Measurements from ENCODE around the gene RAC3. TPM values are rescaled to one million over a fixed set of nuclear protein-coding genes. Genes with fewer than 3 reads are reported as not detected.

RAC3 gene
- total RNA-seq, 2 experiments from 2014 or later: 6.4 to 6.8 TPM

DNA sequence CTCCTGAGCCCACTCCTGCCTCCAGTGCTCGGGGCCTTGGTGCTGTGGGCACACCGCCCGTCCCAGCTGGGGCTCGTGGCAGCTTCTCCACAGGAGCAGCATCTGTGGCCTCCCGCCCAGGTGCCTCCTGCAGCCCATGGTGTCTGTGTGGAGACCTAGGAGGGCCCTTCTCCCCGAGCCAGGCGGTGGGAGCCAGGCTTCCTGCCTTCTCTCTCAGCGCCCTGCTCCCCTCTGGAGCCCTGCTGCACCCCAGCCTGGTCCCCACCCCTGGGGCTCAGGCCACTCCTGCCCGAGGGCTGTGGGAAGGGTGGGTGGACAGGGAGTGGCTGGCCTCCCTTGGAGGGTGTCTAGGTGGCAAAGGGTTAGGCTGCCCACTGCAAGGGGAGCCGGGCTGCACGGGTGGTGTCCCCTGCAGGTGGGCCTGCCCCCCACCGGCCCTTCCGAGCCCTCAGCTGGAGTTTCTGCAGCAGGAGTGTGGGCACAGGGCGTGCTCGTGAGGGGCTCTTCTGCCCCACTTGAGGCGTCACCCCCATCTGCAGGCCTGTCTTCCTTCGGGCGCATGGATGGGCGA lies 19.8 kb upstream of the RAC3 start:
- H3K9me3 Mint-ChIP-seq (ENCODE audit: low read depth): no peaks in the 10 kb centered on the region

DNA sequence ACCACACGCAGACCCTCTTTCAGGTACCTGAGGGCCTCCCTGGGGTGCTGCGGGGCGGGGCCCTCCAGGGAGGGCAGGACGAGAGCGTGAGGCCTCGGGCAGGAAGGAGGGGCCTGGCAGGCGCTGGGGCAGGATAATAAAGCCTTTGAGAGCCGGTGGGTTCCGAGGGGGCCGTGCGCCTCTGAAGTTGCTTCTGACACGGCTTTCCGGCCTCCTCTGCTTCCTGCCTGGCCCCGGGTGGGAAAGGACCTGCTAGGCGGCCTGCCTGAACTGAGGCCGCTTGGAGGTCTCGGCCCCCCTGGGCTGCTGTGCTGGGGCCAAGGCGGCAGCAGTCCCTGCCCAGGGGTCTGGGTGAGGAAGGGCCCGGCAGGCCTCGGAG lies 19.2 kb upstream of the RAC3 start:
- no peaks in the 10 kb centered on the region for H3K36me3 Mint-ChIP-seq
- CTCF ChIA-PET: interaction anchor here (1.1 to 2.9 kb wide), 2 partner anchors 9 to 53 kb away, joined by 4 to 10 read pairs; no protein-coding TSS in a partner anchor
- no peaks in the 10 kb centered on the region for H3K9me3 Mint-ChIP-seq (ENCODE audit: low read depth)
- H3K27me3 Mint-ChIP-seq: no peaks in the 10 kb centered on the region
- no peak overlapping the region for H3K27ac Mint-ChIP-seq
- DNase-seq (no peak), ATAC-seq (no peak)
- peaks cover 7% of the 10 kb centered on the region for H3K4me1 Mint-ChIP-seq
- H3K4me3 Mint-ChIP-seq: no peak overlapping the region

More for the DNA sequence above, 19.8 kb upstream of the RAC3 start:
- H3K36me3 Mint-ChIP-seq: no peaks in the 10 kb centered on the region
- H3K27me3 Mint-ChIP-seq: no peaks in the 10 kb centered on the region
- no peak overlapping the region for H3K27ac Mint-ChIP-seq
- no peak for ATAC-seq
- H3K4me3 Mint-ChIP-seq: no peak overlapping the region
- peaks cover 7% of the 10 kb centered on the region for H3K4me1 Mint-ChIP-seq
- CTCF ChIA-PET: interaction anchor here (1.1 to 2.9 kb wide), 2 partner anchors 10 to 52 kb away, joined by 4 to 10 read pairs; no protein-coding TSS in a partner anchor
- no peak for DNase-seq

DNA sequence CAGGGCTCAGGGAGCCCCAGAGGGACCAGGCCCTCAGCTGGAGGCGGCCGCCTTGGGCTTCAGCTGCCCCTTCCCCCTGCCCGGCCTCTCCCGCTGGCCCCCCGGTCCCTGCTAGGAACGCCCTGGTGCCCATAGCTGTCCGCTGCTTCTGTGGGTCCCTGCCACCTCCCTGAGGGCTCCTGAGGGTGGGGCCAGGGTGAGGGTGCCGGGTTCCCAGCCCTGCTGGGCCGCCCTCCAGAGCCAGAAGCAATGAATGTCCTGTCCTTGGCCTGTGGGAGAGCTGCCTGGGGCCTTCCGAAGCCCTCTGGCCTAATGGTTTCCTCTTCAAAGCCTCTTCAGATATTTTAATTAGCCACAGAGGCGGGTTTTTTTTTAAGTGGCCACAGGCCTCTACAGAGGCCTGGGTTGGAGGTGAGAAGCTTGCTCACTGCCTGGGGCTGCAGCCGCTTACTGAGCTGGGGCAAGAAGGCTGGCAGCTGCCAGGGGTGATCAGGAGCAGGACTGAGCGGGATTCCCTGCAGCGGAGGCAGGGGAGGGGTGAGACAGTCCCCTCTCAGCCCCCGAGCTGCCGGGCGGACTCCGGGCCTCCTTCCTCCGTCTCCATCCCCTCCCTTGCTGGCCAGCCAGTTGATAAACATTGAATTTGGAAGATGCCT lies 18.7 kb upstream of the RAC3 start:
- no peak overlapping the region for H3K4me3 Mint-ChIP-seq
- no peaks in the 10 kb centered on the region for H3K27me3 Mint-ChIP-seq
- no peaks in the 10 kb centered on the region for H3K9me3 Mint-ChIP-seq (ENCODE audit: low read depth)
- no peak for ATAC-seq
- no peaks in the 10 kb centered on the region for H3K36me3 Mint-ChIP-seq
- no peak for DNase-seq
- no peak overlapping the region for H3K27ac Mint-ChIP-seq
- peaks cover 7% of the 10 kb centered on the region for H3K4me1 Mint-ChIP-seq
- CTCF ChIA-PET: interaction anchor here (1.1 to 2.9 kb wide), 2 partner anchors 9 to 53 kb away, joined by 4 to 10 read pairs; no protein-coding TSS in a partner anchor

DNA sequence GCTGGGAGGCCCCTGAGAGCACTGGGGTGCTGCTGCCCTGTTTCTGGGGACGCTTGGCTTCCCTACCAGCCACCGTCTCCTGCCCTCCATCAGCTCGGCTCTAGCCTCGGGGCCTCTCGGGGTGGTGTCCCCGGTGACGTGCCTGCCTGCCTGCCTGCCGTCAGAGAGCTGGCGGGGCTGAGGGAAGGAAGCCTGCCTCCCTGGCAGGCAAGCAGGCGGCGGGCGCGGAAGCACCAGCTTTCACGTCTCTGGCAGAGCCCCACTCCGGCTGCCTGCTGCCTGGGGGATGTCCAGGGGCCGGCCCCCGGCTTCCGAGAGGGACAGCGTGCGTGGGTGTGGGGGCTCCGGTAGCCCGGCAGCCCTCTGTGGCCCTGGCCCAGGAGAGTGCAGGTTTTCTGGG lies 18.1 kb upstream of the RAC3 start:
- CTCF ChIA-PET: interaction anchor here (2.9 kb wide), 1 partner anchor 54 kb away, joined by 10 read pairs; no protein-coding TSS in a partner anchor
- Mint-ChIP-seq H3K27ac (no peak overlapping the region), H3K4me1 (peaks cover 7% of the 10 kb centered on the region)

DNA sequence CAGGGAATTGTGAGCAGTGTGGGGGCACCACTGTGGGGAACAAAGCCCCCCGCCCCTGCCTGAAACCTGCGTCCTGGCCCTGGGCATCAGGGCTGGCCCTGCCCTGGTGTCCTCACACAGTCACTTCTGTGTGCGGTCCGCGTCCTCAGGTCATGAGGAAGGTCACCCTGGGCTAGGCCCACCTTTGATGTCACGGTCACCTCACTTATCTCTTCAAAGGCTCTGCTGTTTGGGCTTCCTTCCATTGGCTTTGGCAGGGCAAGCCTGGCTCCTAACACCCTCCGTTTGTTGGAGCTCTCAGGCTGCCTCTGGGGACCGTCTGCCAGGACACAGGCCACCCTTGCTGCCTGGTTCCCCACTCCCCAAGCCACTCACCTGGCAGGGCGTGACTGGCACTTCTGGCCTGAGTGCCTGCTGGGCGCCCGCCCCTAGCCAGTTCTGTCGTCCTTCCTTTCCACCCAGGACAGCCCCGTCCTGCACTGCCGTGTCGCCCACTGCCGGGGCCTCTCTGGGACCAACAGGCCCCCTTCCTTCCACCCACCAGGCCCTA lies 17.6 kb upstream of the RAC3 start:
- H3K4me3 Mint-ChIP-seq: no peak overlapping the region
- peaks cover 7% of the 10 kb centered on the region for H3K4me1 Mint-ChIP-seq
- DNase-seq: no peak
- no peaks in the 10 kb centered on the region for H3K27me3 Mint-ChIP-seq
- CTCF ChIA-PET: interaction anchor here (2.9 kb wide), 1 partner anchor 54 kb away, joined by 10 read pairs; no protein-coding TSS in a partner anchor
- H3K27ac Mint-ChIP-seq: no peak overlapping the region
- H3K9me3 Mint-ChIP-seq (ENCODE audit: low read depth): no peaks in the 10 kb centered on the region
- no peak for ATAC-seq
- peaks cover 4% of the 10 kb centered on the region for H3K36me3 Mint-ChIP-seq

More for the DNA sequence above, 18.1 kb upstream of the RAC3 start:
- ATAC-seq: no peak
- Mint-ChIP-seq H3K9me3 (ENCODE audit: low read depth) (no peaks in the 10 kb centered on the region), H3K4me3 (no peak overlapping the region), H3K36me3 (no peaks in the 10 kb centered on the region), H3K27me3 (no peaks in the 10 kb centered on the region)
- no peak for DNase-seq

DNA sequence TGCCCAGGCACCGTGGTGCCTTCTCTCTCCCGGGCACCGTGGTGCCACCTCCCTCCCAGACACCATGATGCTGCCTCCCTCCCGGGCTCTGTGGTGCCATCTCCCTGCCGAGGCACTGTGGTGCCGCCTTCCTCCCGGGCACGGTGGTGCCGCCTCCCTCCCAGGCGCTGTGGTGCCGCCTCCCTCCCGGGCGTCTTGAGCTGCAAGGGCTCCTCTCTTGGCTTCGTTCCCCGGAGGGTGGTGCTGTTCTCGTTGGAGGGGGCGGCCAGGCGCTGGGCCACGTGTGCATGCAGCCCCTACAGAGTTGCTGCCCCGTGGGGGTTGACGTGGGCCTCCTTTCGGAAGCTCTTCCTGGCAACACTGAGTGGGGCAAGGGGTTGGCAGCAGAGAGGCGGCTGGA lies 17.0 kb upstream of the RAC3 start:
- Mint-ChIP-seq H3K9me3 (ENCODE audit: low read depth) (no peaks in the 10 kb centered on the region), H3K4me3 (no peak overlapping the region), H3K4me1 (peaks cover 5% of the 10 kb centered on the region), H3K36me3 (peaks cover 4% of the 10 kb centered on the region), H3K27ac (no peak overlapping the region), H3K27me3 (no peaks in the 10 kb centered on the region)
- CTCF ChIA-PET: no interaction called here
- ATAC-seq (no peak), DNase-seq (no peak)

DNA sequence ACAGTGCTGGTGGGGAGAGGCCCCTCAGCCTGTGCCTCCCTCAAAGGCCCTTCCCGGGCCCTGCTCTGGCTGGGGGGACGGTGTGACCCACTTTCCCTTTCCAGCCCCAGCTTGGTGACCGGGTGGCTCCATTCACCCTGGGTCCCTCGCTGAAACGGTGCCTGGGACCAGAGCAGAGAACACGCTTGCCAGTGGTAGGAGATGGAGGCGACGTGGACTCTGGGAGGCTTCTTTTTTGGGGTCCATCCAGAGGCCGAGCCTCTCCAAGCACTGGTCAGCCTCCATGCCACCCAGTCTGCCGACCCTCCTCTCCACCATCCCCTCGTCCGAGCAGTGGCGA lies 16.5 kb upstream of the RAC3 start:
- Mint-ChIP-seq H3K27ac (no peak overlapping the region), H3K9me3 (ENCODE audit: low read depth) (no peaks in the 10 kb centered on the region), H3K27me3 (no peaks in the 10 kb centered on the region), H3K36me3 (peaks cover 4% of the 10 kb centered on the region), H3K4me1 (peaks cover 1% of the 10 kb centered on the region), H3K4me3 (no peak overlapping the region)
- DNase-seq (no peak), ATAC-seq (no peak)
- CTCF ChIA-PET: no interaction called here

DNA sequence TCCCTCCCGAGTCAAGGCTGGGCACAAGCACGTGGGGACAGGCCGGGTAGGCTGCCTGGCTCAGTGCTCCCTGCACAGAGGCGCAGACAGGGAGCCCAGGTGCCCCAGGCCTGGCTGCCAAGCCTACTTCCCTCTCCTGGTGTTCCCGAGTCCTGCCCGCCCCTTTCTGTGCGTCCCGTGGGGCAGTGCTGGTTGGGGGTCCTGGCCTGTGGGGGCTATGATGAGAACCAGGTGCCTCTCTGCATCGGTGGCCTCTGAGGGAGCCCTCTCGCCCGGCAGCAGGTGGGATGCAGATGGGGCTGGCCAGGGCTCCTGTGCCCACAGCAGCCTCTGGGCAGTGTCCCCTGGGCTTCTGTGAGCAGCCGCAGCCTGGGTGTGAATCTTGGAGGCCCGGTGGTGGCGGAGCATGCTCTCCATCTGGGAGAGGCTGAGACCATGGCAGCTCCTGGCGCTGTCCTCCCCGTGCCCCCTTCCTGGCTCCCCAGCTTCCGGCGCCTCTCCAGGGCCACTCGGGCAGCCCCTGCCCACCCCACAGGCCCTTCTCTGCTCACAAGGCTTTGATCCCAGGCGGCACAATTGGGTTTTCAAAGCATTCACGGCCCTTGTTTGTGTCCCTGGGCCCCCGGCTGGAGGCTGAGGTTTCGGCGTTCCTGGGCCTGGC lies 16.0 kb upstream of the RAC3 start:
- peaks cover 4% of the 10 kb centered on the region for H3K36me3 Mint-ChIP-seq
- H3K4me3 Mint-ChIP-seq: no peak overlapping the region
- no peaks in the 10 kb centered on the region for H3K27me3 Mint-ChIP-seq
- no peaks in the 10 kb centered on the region for H3K9me3 Mint-ChIP-seq (ENCODE audit: low read depth)
- CTCF ChIA-PET: interaction anchor here (9.0 kb wide), 1 partner anchor 55 kb away, joined by 181 read pairs; the partner anchor contains the start of gene NOTUM
- H3K27ac Mint-ChIP-seq: no peak overlapping the region
- ATAC-seq (no peak), DNase-seq (no peak)
- peaks cover 3% of the 10 kb centered on the region for H3K4me1 Mint-ChIP-seq

DNA sequence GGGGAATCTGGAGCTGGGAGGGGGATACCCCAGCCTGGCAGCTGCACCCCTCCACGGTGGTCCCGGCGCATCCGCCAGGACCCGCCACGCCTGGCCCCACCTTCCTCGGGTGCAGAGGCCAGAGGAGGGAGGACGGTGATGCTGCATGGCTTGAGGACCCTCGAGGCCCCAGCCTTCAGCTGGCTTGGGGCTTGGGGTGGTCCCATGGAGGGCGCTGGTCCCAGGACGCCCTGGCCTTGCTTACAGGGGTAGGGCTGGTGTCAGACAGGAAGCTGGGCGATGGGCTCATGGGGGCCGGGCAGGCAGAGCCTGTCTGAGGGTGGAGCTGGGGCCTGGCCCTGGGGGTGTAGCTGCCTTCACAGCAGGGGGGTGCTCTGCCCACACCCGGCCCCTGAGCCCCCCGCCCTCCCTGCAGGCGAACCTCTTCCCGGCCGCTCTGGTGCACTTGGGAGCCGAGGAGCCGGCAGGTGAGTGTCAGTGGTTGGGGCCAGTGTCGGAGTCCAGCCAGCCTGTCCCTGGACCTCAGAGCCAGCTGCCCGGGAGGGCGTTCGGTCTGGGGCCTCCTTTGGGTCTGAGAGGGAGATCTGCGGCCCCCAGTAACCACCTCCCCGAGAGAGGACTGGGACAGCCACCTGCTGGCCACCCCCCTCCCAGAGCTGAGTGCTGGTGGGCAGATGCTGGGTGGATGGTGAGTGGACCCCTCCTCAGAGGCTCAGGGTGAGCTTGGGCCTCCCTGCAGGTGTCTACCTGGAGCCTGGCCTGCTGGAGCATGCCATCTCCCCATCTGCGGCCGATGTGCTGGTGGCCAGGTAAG lies 15.2 kb upstream of the RAC3 start:
- Mint-ChIP-seq H3K9me3 (ENCODE audit: low read depth) (no peaks in the 10 kb centered on the region), H3K27ac (no peak overlapping the region), H3K36me3 (peaks cover 4% of the 10 kb centered on the region), H3K27me3 (no peaks in the 10 kb centered on the region), H3K4me1 (peaks cover 6% of the 10 kb centered on the region), H3K4me3 (no peak overlapping the region)
- no peak for DNase-seq
- no peak for ATAC-seq
- CTCF ChIA-PET: interaction anchor here (9.0 kb wide), 1 partner anchor 56 kb away, joined by 181 read pairs; the partner anchor contains the start of gene NOTUM

DNA sequence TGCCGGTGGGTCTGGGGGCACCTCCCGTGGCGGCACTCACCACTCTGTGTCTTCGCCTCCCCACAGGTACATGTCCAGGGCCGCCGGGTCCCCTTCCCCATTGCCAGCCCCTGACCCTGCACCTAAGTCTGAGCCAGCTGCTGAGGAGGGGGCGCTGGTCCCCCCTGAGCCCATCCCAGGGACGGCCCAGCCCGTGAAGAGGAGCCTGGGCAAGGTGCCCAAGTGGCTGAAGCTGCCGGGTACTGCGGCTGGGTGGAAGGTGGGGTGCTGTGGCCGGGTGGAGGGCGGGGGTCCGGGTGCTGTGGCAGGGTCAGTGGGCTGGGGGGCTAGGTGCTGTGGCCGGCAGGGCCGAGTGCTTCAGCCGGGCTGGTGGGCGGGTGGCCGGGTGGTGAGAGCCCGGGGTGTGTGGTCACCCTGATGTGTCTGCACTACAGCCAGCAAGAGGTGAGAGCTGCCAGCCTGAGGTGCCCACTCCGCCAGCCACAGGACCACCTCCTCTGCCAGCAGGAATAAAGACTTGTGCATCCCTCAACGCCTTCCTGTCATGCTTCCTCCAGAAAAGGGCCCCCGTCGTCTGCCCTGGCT lies 14.5 kb upstream of the RAC3 start:
- no peak for ATAC-seq
- Mint-ChIP-seq H3K4me1 (peaks cover 11% of the 10 kb centered on the region), H3K27ac (no peak overlapping the region), H3K4me3 (no peak overlapping the region), H3K9me3 (ENCODE audit: low read depth) (no peaks in the 10 kb centered on the region), H3K36me3 (peaks cover 4% of the 10 kb centered on the region), H3K27me3 (no peaks in the 10 kb centered on the region)
- no peak for DNase-seq
- CTCF ChIA-PET: interaction anchor here (9.0 kb wide), 1 partner anchor 57 kb away, joined by 181 read pairs; the partner anchor contains the start of gene NOTUM

DNA sequence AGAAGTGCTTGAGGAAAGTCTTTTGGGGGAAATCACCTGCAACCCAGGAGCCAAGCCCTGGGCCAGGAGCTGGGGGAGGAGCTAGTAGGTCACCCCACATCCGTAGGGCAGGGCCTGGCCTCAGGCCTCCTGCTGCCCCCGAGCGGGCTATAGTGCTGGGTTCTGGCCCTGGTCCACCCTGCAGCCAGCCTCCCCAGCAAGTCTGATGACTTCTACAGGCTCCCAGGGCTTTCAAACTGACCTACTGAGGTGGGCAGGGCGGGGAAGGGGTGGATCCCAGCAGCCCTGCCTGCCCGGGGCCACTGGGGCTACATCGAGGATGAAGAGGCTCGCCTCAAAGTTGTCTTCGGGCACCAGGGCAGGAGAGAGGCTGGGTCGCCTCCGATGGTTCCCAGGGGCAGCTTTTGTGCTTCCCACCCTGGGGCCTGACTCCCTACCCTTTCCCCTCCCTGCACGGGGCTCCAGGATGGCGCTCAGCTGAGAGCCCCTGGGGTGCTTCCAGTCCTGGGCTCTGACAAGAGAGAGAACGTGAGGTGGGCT lies 13.8 kb upstream of the RAC3 start:
- peaks cover 4% of the 10 kb centered on the region for H3K36me3 Mint-ChIP-seq
- peaks cover 11% of the 10 kb centered on the region for H3K4me1 Mint-ChIP-seq
- H3K9me3 Mint-ChIP-seq (ENCODE audit: low read depth): no peaks in the 10 kb centered on the region

DNA sequence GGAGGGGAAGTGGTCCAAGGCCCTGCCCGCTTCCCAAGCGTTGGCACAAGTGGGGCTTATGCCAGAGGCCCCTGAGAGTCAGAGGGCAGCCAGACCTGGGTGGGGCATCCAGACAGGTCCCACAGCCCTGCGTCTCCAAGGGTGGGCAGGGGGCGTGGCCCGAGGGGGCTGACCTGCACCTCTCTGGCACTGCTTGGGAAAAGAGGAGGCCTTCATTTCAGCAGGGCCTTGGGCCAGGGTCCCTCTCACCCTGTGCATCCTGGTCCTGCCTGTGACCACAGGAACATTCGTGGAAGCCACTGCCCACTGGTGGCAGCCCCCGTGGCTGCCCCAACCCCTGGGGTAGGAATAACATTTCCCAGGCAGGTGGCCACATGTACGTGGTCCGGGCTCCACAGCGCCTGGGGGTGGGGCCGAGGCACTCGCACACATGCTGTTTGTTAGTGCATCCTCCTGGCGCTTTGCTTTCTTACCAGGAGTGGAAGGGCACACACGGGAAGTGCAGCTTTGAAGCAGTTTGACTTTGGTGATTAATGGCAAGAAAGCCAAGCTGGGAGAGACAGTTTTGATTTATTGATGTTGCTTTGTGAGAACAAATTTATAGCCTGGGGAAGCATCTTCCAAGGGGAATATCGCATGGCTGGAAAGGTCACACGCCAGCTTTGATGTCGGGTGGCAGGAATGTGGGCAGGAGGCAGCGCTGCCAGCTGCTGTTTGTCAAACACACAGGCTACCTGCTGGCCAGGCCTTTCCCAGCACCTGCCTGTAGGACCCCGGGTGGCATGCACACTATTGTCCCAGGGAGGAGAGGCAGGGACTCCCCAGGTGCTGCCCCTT lies 13.1 kb upstream of the RAC3 start:
- Mint-ChIP-seq H3K27ac (no peak overlapping the region), H3K27me3 (no peaks in the 10 kb centered on the region), H3K4me1 (peaks cover 11% of the 10 kb centered on the region), H3K9me3 (ENCODE audit: low read depth) (no peaks in the 10 kb centered on the region), H3K36me3 (peaks cover 4% of the 10 kb centered on the region), H3K4me3 (no peak overlapping the region)
- DNase-seq: no peak
- CTCF ChIA-PET: interaction anchor here (1.4 to 9.0 kb wide), 3 partner anchors 11 to 58 kb away, joined by 7 to 181 read pairs (median 10); partner anchors contain the start of gene NOTUM
- ATAC-seq: no peak

More for the DNA sequence above, 13.8 kb upstream of the RAC3 start:
- Mint-ChIP-seq H3K27ac (no peak overlapping the region), H3K4me3 (no peak overlapping the region), H3K27me3 (no peaks in the 10 kb centered on the region)
- ATAC-seq: no peak
- CTCF ChIA-PET: interaction anchor here (1.4 to 9.0 kb wide), 2 partner anchors 12 to 58 kb away, joined by 7 to 181 read pairs; partner anchors contain the start of gene NOTUM
- no peak for DNase-seq

All from activated CD8-positive, alpha-beta memory T cell treated with anti-CD3 and anti-CD28 coated beads, Interleukin-2, amount 10 ng/mL, durations not matched to agents 7 days and 5 days (primary cell).